HL-60 (cell line): ENCODE results near the gene SLC15A1.

Source experiments
- DNase-seq, 2 experiments: peaks; one replicate each; pipeline ENCODE4 v3.0.0-alpha.2; 2010 to 2020; ENCODE audit warnings: low read depth in 1 of 2, low spot score in 1 of 2
- H3K27ac ChIP-seq: fragments of 250-450 bp; sonication (Bioruptor Pico); replicated peaks from 2 replicates; pipeline ENCODE4 v1.5.1; 2020; ENCODE audit warnings: mild to moderate bottlenecking, moderate library complexity
- H3K27me3 ChIP-seq: fragments of 250-450 bp; sonication (Bioruptor Pico); 2 replicates; pipeline ENCODE4 v1.5.1; 2021; ENCODE audit warnings: mild to moderate bottlenecking, moderate library complexity; ENCODE audit not compliant: insufficient read depth, poor library complexity, severe bottlenecking
- H3K4me3 ChIP-seq: replicated peaks from 2 replicates; pipeline ENCODE4 v1.5.1; 2011; ENCODE audit warnings: mild to moderate bottlenecking, control low read depth, low read length; ENCODE audit not compliant: insufficient read depth
- CTCF ChIP-seq: IDR thresholded peaks from one replicate; pipeline ENCODE4 v1.5.1; 2011; ENCODE audit warnings: low read length, control low read depth, inconsistent platforms; ENCODE audit not compliant: insufficient read depth
- GABPA ChIP-seq: IDR thresholded peaks from 2 replicates; pipeline ENCODE4 v1.6.1; 2012; ENCODE audit warnings: low read depth
- POLR2AphosphoS5 ChIP-seq: IDR thresholded peaks from 2 replicates; pipeline ENCODE4 v1.6.1; 2012; ENCODE audit warnings: low read depth
- REST ChIP-seq: IDR thresholded peaks from 2 replicates; pipeline ENCODE4 v1.6.1; 2012; ENCODE audit warnings: low read depth; ENCODE audit not compliant: insufficient replicate concordance
- SPI1 ChIP-seq: IDR thresholded peaks from 2 replicates; pipeline ENCODE4 v1.6.1; 2012; ENCODE audit warnings: low read depth, mild to moderate bottlenecking, borderline replicate concordance

Gene SLC15A1

GRCh38 chr13:98792785-98793495 is 40.5 kb upstream of the SLC15A1 start:
- no peak for DNase-seq
- TF ChIP-seq POLR2AphosphoS5 (no peak), GABPA (no peak), CTCF (no peak), SPI1 (no peak), REST (no peak)
- Histone ChIP-seq H3K27me3 (peaks cover 7% of the 10 kb centered on the region), H3K27ac (no peak overlapping the region), H3K4me3 (no peak overlapping the region)

DNA sequence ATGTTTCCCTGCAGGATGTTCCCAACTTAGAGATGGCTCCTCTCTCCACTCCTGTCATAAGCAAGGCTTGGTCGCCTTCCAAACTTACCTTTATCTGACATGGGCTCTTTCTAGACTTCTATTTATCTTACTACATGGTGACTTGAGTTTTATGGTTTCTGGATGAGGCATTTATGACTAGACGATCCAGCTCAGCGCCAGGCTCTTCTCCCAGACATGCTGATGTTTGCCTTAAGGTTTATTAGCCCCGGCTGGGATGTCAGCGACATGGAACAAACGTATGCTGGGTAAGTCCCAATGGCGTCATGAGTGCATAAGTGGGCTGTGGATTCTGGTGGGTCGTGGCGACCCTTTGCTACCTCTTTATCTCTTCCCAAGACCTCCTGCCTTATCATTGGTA is 39.8 kb upstream of the SLC15A1 start:
- TF ChIP-seq POLR2AphosphoS5 = no peak
- no peak for TF ChIP-seq REST
- no peak for TF ChIP-seq GABPA
- no peak for TF ChIP-seq SPI1
- no peak for TF ChIP-seq CTCF
- Histone ChIP-seq H3K4me3 (no peak overlapping the region), H3K27ac (no peak overlapping the region), H3K27me3 (peaks cover 10% of the 10 kb centered on the region)
- DNase-seq = no peak

GRCh38 chr13:98791611-98792010 is 39.1 kb upstream of the SLC15A1 start:
- no peak for TF ChIP-seq CTCF
- TF ChIP-seq REST = no peak
- TF ChIP-seq GABPA = no peak
- no peak for TF ChIP-seq POLR2AphosphoS5
- no peak for TF ChIP-seq SPI1
- Histone ChIP-seq H3K27ac (no peak overlapping the region), H3K4me3 (no peak overlapping the region), H3K27me3 (peaks cover 16% of the 10 kb centered on the region)
- DNase-seq = no peak
